Measurements from ENCODE around the gene ZDHHC14. TPM values are rescaled to one million over a fixed set of nuclear protein-coding genes. Genes with fewer than 3 reads are reported as not detected.

Gene ZDHHC14
- total RNA-seq, 6 experiments from 2014 or later: 5.2 to 6.7 (median 6.0) TPM

- H3K4me1 Mint-ChIP-seq (ENCODE audit: low read depth): peaks cover 51% of the 10 kb centered on the region
- H3K4me3 Mint-ChIP-seq: peak overlapping the region; percentile 86; the same call in 1 of the 2 replicates
- H3K9me3 Mint-ChIP-seq: no peaks in the 10 kb centered on the region
- TF ChIP-seq CTCF (IDR thresholded peaks at IDR 0.05): no peak
- H3K36me3 Mint-ChIP-seq (ENCODE audit: low read depth): no peaks in the 10 kb centered on the region
- peak overlapping the region; percentile 100 for H3K27ac Mint-ChIP-seq
- H3K27me3 Mint-ChIP-seq (ENCODE audit: insufficient read depth): no peaks in the 10 kb centered on the region; the same call in 1 of the 2 replicates
- DNase-seq: no peak
These were observed 285.7 kb downstream of the ZDHHC14 start for GRCh38 chr6:157666729-157667128.

- Mint-ChIP-seq H3K4me3 (peak overlapping the region; percentile 86), H3K9me3 (no peaks in the 10 kb centered on the region), H3K4me1 (ENCODE audit: low read depth) (peaks cover 51% of the 10 kb centered on the region), H3K27ac (peak overlapping the region; percentile 100), H3K36me3 (ENCODE audit: low read depth) (no peaks in the 10 kb centered on the region), H3K27me3 (ENCODE audit: insufficient read depth) (no peaks in the 10 kb centered on the region; the same call in 1 of the 2 replicates)
- DNase-seq: peak; percentile 86
- peak; percentile 96 for TF ChIP-seq CTCF (IDR thresholded peaks at IDR 0.05)
These were observed 286.4 kb downstream of the ZDHHC14 start for GRCh38 chr6:157667211-157668008.

GRCh38 chr6:157668009-157668401, 287.0 kb downstream of the ZDHHC14 start:
- Mint-ChIP-seq H3K4me1 (ENCODE audit: low read depth) (peaks cover 51% of the 10 kb centered on the region), H3K9me3 (no peaks in the 10 kb centered on the region), H3K27ac (peak overlapping the region; percentile 100), H3K36me3 (ENCODE audit: low read depth) (no peaks in the 10 kb centered on the region), H3K4me3 (peak overlapping the region; percentile 86), H3K27me3 (ENCODE audit: insufficient read depth) (no peaks in the 10 kb centered on the region; the same call in 1 of the 2 replicates)
- no peak for TF ChIP-seq CTCF (IDR thresholded peaks at IDR 0.05)
- DNase-seq: no peak

- no peaks in the 10 kb centered on the region for H3K36me3 Mint-ChIP-seq (ENCODE audit: low read depth)
- DNase-seq: no peak
- no peak for TF ChIP-seq CTCF (IDR thresholded peaks at IDR 0.05)
- H3K9me3 Mint-ChIP-seq: no peaks in the 10 kb centered on the region
- H3K27me3 Mint-ChIP-seq (ENCODE audit: insufficient read depth): no peaks in the 10 kb centered on the region; the same call in 1 of the 2 replicates
- H3K27ac Mint-ChIP-seq: peak overlapping the region; percentile 100
- H3K4me3 Mint-ChIP-seq: no peak overlapping the region
- peaks cover 51% of the 10 kb centered on the region for H3K4me1 Mint-ChIP-seq (ENCODE audit: low read depth)
These were observed 287.7 kb downstream of the ZDHHC14 start for GRCh38 chr6:157668713-157669112.

GRCh38 chr6:157669323-157669722, 288.3 kb downstream of the ZDHHC14 start:
- peak overlapping the region; percentile 74 for H3K4me3 Mint-ChIP-seq
- H3K27me3 Mint-ChIP-seq (ENCODE audit: insufficient read depth): no peaks in the 10 kb centered on the region; the same call in 1 of the 2 replicates
- peaks cover 51% of the 10 kb centered on the region for H3K4me1 Mint-ChIP-seq (ENCODE audit: low read depth)
- no peak for DNase-seq
- H3K36me3 Mint-ChIP-seq (ENCODE audit: low read depth): no peaks in the 10 kb centered on the region
- peak overlapping the region; percentile 100 for H3K27ac Mint-ChIP-seq
- H3K9me3 Mint-ChIP-seq: no peaks in the 10 kb centered on the region
- TF ChIP-seq CTCF (IDR thresholded peaks at IDR 0.05): no peak

Measured in HFFc6 (cell line).